Karpas-422 (cell line): ENCODE data around the gene UBXN10. TPM values are rescaled to one million over a fixed set of nuclear protein-coding genes. Genes with fewer than 3 reads are reported as not detected.

Experiments used
- DNase-seq: peaks from one replicate; pipeline ENCODE4 v3.0.0-alpha.2; 2015
- H2AFZ ChIP-seq: fragments of 200-600 bp; sonication (generic); 2 replicates; pipeline ENCODE4 v1.6.1; 2014; ENCODE audit warnings: antibody characterized with exemption, low read length, mixed read lengths
- H3K27ac ChIP-seq: fragments of 200-600 bp; sonication (generic); 2 replicates; pipeline ENCODE4 v1.5.1; 2014; ENCODE audit warnings: mild to moderate bottlenecking, low read length, moderate library complexity
- H3K27me3 ChIP-seq: fragments of 200-600 bp; sonication (generic); 2 replicates; pipeline ENCODE4 v1.6.1; 2014; ENCODE audit warnings: low read length, mixed read lengths
- H3K36me3 ChIP-seq: fragments of 200-600 bp; sonication (generic); 2 replicates; pipeline ENCODE4 v1.6.1; 2014; ENCODE audit warnings: low read length, mixed read lengths; ENCODE audit not compliant: insufficient read depth
- H3K4me1 ChIP-seq: fragments of 200-600 bp; sonication (generic); 2 replicates; pipeline ENCODE4 v1.6.1; 2014; ENCODE audit warnings: mild to moderate bottlenecking, low read length, mixed read lengths
- H3K4me2 ChIP-seq: fragments of 200-600 bp; sonication (generic); 2 replicates; pipeline ENCODE4 v1.6.1; 2014; ENCODE audit warnings: low read length, low read depth, mild to moderate bottlenecking; ENCODE audit not compliant: poor library complexity, severe bottlenecking
- H3K4me3 ChIP-seq: fragments of 200-600 bp; sonication (generic); 2 replicates; pipeline ENCODE4 v1.5.1; 2014; ENCODE audit warnings: mild to moderate bottlenecking, antibody characterized with exemption, low read length, mixed read lengths
- H3K79me2 ChIP-seq: fragments of 200-600 bp; sonication (generic); 2 replicates; pipeline ENCODE4 v1.6.1; 2014; ENCODE audit warnings: mild to moderate bottlenecking, low read length, mixed read lengths
- H3K9ac ChIP-seq: fragments of 200-600 bp; sonication (generic); 2 replicates; pipeline ENCODE4 v1.6.0; 2014; ENCODE audit warnings: low read length
- H3K9me2 ChIP-seq: fragments of 200-600 bp; sonication (generic), shearing (Covaris generic); replicated peaks from 2 replicates; pipeline ENCODE4 v1.6.0; 2014; ENCODE audit warnings: mild to moderate bottlenecking, low read length, moderate library complexity; ENCODE audit not compliant: insufficient read depth
- H3K9me3 ChIP-seq: fragments of 300-700, 200-600 bp; sonication (generic); 2 replicates; pipeline ENCODE4 v1.6.1; 2014; ENCODE audit warnings: low read length, mixed read lengths
- H4K20me1 ChIP-seq: fragments of 200-600 bp; sonication (generic); 2 replicates; pipeline ENCODE4 v1.6.1; 2014; ENCODE audit warnings: mild to moderate bottlenecking, antibody characterized with exemption, low read length, low read depth; ENCODE audit not compliant: insufficient read depth
- total RNA-seq: library from RNA; depleted of rRNA; stranded (reverse); fragments of >200 nt; shearing (Covaris generic); gene quantifications from 2 replicates; pipeline ENCODE4 v1.2.3, GENCODE V29; 2014; ENCODE audit warnings: low replicate concordance

UBXN10 gene
- total RNA-seq, 1 experiment from 2014 or later: not detected

- Histone ChIP-seq H3K4me3 (no peak overlapping the region), H3K9ac (no peak overlapping the region), H3K9me2 (no peaks in the 10 kb centered on the region), H3K4me2 (no peak overlapping the region), H3K4me1 (peaks cover 18% of the 10 kb centered on the region), H3K27me3 (no peaks in the 10 kb centered on the region), H3K79me2 (no peaks in the 10 kb centered on the region), H3K27ac (no peak overlapping the region), H3K36me3 (no peaks in the 10 kb centered on the region), H3K9me3 (no peaks in the 10 kb centered on the region), H2AFZ (peak overlapping the region; percentile 58; the same call in 1 of the 2 replicates), H4K20me1 (no peaks in the 10 kb centered on the region)
- no peak for DNase-seq
Measured at GRCh38 chr1:20174937-20175666, 10.8 kb upstream of the UBXN10 start.

- no peaks in the 10 kb centered on the region for H4K20me1 ChIP-seq
- no peak overlapping the region for H3K27ac ChIP-seq
- H3K4me1 ChIP-seq: peaks cover 10% of the 10 kb centered on the region
- no peak for DNase-seq
- H3K36me3 ChIP-seq: no peaks in the 10 kb centered on the region
- H3K9me2 ChIP-seq: no peaks in the 10 kb centered on the region
- no peaks in the 10 kb centered on the region for H3K79me2 ChIP-seq
- no peak overlapping the region for H3K4me2 ChIP-seq
- no peak overlapping the region for H3K4me3 ChIP-seq
- H3K9ac ChIP-seq: no peak overlapping the region
- H2AFZ ChIP-seq: no peak overlapping the region
- H3K27me3 ChIP-seq: no peaks in the 10 kb centered on the region
- H3K9me3 ChIP-seq: no peaks in the 10 kb centered on the region
Measured at GRCh38 chr1:20178634-20179370, 7.1 kb upstream of the UBXN10 start.

- H3K79me2 ChIP-seq: no peaks in the 10 kb centered on the region
- no peak for DNase-seq
- no peak overlapping the region for H2AFZ ChIP-seq
- no peaks in the 10 kb centered on the region for H3K9me2 ChIP-seq
- no peak overlapping the region for H3K9ac ChIP-seq
- no peaks in the 10 kb centered on the region for H4K20me1 ChIP-seq
- no peak overlapping the region for H3K4me3 ChIP-seq
- H3K4me2 ChIP-seq: no peak overlapping the region
- no peaks in the 10 kb centered on the region for H3K27me3 ChIP-seq
- H3K9me3 ChIP-seq: no peaks in the 10 kb centered on the region
- peaks cover 10% of the 10 kb centered on the region for H3K4me1 ChIP-seq
- H3K36me3 ChIP-seq: no peaks in the 10 kb centered on the region
- no peak overlapping the region for H3K27ac ChIP-seq
Measured at GRCh38 chr1:20179371-20180128, 6.3 kb upstream of the UBXN10 start.

GRCh38 chr1:20180129-20180843, 5.6 kb upstream of the UBXN10 start:
- H3K27me3 ChIP-seq: no peaks in the 10 kb centered on the region
- H3K4me1 ChIP-seq: peaks cover 3% of the 10 kb centered on the region; the same call in 1 of the 2 replicates
- H3K36me3 ChIP-seq: no peaks in the 10 kb centered on the region
- H3K4me2 ChIP-seq: no peak overlapping the region
- H3K27ac ChIP-seq: no peak overlapping the region
- no peaks in the 10 kb centered on the region for H3K9me3 ChIP-seq
- H3K9ac ChIP-seq: no peak overlapping the region
- no peaks in the 10 kb centered on the region for H3K9me2 ChIP-seq
- H3K79me2 ChIP-seq: no peaks in the 10 kb centered on the region
- DNase-seq: no peak
- no peak overlapping the region for H2AFZ ChIP-seq
- no peak overlapping the region for H3K4me3 ChIP-seq
- H4K20me1 ChIP-seq: no peaks in the 10 kb centered on the region

- Histone ChIP-seq H3K4me1 (peaks cover 5% of the 10 kb centered on the region; the same call in 1 of the 2 replicates), H4K20me1 (no peaks in the 10 kb centered on the region), H3K79me2 (no peaks in the 10 kb centered on the region), H3K36me3 (no peaks in the 10 kb centered on the region), H3K27me3 (no peaks in the 10 kb centered on the region), H3K4me2 (no peak overlapping the region), H3K27ac (no peak overlapping the region), H2AFZ (no peak overlapping the region), H3K9ac (no peak overlapping the region), H3K9me2 (no peaks in the 10 kb centered on the region), H3K4me3 (no peak overlapping the region), H3K9me3 (no peaks in the 10 kb centered on the region)
- no peak for DNase-seq
Measured at GRCh38 chr1:20180844-20181207, 5.1 kb upstream of the UBXN10 start.

GRCh38 chr1:20182415-20182814, 3.5 kb upstream of the UBXN10 start:
- Histone ChIP-seq H4K20me1 (no peaks in the 10 kb centered on the region), H3K79me2 (no peaks in the 10 kb centered on the region), H3K9me3 (no peaks in the 10 kb centered on the region), H3K4me2 (no peak overlapping the region), H3K4me1 (peaks cover 5% of the 10 kb centered on the region; the same call in 1 of the 2 replicates), H3K27ac (no peak overlapping the region), H2AFZ (no peak overlapping the region), H3K36me3 (no peaks in the 10 kb centered on the region), H3K9me2 (no peaks in the 10 kb centered on the region), H3K27me3 (no peaks in the 10 kb centered on the region), H3K4me3 (no peak overlapping the region), H3K9ac (no peak overlapping the region)
- DNase-seq: no peak

GRCh38 chr1:20183035-20183434, 2.9 kb upstream of the UBXN10 start:
- H3K27ac ChIP-seq: no peak overlapping the region
- no peaks in the 10 kb centered on the region for H4K20me1 ChIP-seq
- H3K9me3 ChIP-seq: no peaks in the 10 kb centered on the region
- H3K9me2 ChIP-seq: no peaks in the 10 kb centered on the region
- no peaks in the 10 kb centered on the region for H3K27me3 ChIP-seq
- H3K79me2 ChIP-seq: no peaks in the 10 kb centered on the region
- no peak overlapping the region for H2AFZ ChIP-seq
- no peak overlapping the region for H3K9ac ChIP-seq
- H3K4me2 ChIP-seq: no peak overlapping the region
- no peak overlapping the region for H3K4me3 ChIP-seq
- peaks cover 6% of the 10 kb centered on the region for H3K4me1 ChIP-seq
- DNase-seq: no peak
- H3K36me3 ChIP-seq: no peaks in the 10 kb centered on the region
